IPS-NIHi11 (cell line): ENCODE measurements around the gene PGM2.
A peak's percentile ranks its signal among the peaks of the same experiment; 100 is the strongest.
"Not testable (repeated sequence)": the region's sequence is repeated elsewhere in the genome, so short reads cannot be mapped to it uniquely, and the experiment has no call there.

Source experiments
- DNase-seq: peaks from one replicate; pipeline ENCODE4 v3.0.0; 2012; ENCODE audit warnings: mixed read lengths, low spot score

PGM2 gene

DNA sequence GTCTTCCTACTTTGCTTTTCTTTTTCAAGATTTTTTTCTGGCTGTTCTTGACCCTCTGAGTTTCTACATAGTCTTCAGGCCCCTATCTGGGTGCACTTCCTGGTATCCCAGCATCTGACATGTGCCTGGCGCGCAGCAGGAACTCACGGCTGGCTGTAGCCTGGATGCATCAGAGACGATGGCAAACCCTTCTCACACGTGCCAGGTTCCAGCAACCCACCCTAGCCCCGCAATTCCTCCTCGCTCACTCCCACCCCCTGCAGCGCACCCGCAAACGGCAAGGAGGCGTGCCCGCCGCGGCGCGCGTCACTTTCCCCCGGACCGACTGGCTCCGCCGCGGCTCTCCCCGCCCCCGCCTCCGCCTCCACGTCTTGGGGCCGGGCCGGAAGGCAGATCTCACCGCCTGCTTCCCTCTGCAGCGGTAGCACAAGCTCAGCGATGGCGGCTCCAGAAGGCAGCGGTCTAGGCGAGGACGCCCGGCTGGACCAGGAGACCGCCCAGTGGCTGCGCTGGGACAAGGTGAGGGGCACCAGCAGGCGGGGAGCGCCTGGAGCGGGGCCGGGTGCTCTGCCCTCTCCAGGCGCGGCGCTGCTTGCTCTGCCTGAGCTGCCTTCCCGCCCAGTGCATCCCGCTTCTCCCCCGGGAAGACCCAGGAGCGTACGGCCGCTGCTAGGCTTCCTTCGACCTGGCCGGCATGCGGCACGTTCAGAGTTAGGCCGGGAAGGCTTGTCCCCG is at the start of gene PGM2:
TSS of gene PGM2 (plus strand) at position 392 of the 735 bp plus-strand sequence. CDS start at position 439, 47 bp downstream.
- peak; percentile 93 for DNase-seq

DNA sequence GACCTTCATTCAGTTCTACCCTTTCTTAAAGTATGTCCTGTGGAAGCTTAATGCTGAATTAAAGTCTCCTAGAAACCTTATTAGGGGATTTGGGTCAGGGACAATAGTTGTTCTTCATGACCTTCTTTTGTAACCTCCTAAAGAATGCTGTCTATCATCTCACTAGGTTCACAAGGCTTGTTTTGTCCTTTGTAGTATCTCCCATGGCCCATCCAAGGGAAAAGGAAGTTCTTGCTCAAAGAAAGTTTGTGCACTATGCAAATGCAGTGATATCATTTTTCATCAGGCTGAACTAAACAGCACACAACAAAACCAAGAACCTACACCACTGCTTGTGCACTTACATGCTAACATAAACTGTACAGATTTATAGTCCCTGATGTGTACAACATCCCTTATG is 46.6 kb upstream of the PGM2 start:
- no peak for DNase-seq

DNA sequence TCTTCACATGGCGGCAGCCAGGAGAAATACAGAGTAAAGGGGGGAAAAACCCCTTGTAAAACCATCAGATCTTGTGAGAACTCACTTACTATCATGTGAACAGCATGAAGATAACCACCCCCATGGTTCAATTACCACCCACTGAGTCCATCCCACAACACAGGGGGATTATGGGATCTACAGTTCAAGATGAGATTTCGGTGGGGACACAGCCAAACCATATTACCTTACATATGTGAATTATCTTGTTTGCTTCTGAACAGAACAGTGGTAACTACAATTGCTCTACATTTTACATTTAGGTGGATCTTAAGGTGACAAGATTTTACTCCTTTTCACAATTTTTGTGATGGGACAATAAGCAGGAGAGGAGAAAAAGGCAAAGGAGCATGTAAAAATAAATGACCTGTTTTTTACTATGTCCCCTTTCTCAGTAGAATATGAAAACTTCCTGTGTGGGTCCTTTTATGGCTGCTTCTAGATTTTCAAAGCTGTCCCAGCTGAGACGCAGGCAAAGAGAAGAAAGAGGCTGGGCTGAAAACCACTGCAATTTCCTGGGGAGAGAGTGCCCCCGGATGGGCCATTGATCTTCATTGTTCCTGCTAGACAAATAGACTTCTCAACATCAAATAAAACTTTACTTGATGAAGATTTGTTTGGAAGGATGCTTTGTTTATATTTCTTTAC is 45.9 kb upstream of the PGM2 start:
- no peak for DNase-seq

DNA sequence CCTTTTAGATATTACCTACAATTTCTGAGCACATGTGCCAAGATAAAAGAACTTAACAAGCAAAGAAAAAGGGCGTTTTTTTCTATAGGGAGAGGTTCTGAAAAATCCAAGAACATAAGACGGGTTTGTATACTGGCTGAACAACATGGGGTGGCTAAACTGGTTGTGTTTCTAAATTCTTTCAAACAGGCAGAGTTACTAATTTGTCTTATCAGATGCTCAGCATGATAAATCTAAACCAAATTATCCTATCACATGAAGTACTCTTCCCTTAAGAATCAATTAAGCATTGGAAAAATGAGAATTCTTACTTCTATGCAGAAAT is 45.4 kb upstream of the PGM2 start:
- no peak for DNase-seq

DNA sequence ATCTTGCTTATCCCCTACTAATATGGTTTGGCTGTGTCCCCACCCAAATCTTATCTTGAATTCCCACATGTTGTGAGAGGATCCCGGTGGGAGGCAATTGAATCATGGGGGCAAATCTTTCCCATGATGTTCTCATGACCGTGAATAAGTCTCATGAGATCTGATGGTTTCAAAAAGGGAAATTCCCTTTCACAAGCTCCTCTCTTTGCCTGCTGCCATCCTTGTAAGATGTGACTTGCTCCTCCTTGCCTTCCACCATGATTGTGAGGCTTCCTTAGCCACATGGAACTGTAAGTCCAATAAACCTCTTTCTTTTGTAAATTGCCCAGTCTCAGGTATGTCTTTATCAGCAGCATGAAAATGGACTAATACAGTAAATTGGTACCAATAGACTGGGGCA is 40.2 kb upstream of the PGM2 start:
- DNase-seq, result not testable (repeated sequence)

DNA sequence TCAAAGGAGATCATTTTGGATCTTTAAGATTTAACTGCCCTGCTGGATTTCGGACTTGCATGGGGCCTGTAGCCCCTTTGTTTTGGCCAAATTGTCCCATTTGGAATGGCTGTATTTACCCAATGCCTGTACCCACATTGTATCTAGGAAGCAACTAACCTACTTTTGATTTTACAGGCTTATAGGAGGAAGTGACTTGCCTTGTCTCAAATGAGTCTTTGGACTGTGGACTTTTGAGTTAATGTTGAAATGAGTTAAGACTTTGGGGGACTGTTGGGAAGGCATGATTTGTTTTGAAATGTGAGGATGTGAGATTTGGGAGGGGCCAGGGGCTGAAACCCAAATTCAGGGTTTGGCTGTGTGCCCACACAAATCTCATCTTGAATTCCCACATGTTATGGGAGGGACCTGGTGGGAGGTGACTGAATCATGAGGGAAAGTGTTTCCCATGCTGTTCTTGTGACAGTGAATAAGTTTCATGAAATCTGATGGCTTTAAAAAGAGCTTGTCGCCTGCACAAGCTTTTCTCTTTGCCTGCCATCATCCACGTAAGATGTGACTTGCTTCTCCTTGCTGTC is 38.5 kb upstream of the PGM2 start:
- not testable (repeated sequence) for DNase-seq

DNA sequence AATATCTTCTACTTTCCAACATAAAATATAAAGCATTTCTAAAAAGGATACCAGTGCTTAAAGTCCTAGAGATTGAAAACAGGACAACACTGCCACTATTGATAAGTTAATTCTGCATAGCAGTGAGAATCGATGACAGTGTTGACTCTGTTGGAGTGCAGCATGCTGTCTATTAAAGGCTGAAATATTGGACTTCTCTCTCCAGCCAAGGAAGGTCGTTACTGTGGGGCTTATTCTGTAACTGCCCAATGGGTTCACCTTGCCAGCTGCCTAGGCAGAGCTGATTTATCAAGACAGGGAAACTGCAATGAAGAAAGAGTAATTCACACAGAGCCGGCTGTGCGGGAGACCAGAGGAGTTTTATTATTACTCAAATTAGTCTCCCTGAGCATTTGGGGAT is 37.7 kb upstream of the PGM2 start:
- no peak for DNase-seq

DNA sequence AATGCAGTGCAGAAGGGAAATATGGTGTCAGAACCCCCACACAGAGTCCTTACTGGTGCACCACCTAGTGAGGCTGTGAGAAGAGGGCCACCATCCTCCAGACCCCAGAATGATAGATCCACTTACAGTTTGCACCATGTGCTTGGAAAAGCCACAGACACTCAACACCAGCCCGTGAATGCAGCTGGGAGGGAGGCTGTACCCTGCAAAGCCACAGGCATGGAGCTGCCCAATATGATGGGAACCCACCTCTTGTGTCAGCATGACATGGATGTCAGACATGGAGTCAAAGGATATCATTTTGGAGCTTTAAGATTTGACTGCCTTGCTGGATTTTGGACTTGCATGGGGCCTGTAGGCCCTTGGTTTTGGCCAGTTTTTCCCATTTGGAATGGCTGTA is 34.2 kb upstream of the PGM2 start:
- DNase-seq, result no peak

DNA sequence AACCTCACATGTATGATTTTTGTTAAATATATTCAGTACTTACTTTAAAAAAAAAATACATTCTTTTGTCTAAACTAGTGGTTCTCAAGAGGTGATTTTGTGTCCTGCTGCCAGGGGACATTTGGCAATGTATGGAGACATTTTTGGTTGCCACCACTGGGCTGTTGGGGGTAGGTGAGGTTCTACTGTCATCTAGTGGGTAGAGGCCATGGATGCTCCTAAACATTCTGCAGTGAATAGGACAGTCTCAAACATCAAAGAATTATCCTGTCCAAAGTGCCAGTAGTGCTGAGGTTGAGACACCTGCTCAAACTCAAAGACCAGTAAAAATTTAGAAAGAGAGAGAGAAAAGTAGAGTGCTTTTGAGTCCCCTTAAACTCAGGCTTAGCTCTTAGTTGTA is 32.9 kb upstream of the PGM2 start:
- DNase-seq, result no peak

DNA sequence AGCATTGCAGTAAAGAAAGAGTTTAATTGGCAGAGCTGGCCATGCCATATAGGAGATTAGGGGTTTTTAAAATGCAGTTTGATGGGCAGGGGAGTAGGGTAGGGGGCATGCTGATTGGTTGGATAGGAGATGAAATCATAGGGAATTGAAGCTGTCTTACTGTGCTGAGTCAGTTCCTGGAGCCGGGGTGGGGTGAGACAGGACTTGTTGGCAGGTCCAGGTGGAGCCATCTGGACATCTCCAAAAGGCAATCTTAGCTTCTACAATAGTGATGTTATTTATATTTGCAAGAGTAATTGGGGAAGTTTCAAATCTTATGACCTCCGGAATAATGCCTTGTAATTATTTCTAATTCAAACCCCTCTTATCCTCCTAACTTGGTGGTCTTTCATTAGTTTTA is 32.4 kb upstream of the PGM2 start:
- DNase-seq, result no peak

DNA sequence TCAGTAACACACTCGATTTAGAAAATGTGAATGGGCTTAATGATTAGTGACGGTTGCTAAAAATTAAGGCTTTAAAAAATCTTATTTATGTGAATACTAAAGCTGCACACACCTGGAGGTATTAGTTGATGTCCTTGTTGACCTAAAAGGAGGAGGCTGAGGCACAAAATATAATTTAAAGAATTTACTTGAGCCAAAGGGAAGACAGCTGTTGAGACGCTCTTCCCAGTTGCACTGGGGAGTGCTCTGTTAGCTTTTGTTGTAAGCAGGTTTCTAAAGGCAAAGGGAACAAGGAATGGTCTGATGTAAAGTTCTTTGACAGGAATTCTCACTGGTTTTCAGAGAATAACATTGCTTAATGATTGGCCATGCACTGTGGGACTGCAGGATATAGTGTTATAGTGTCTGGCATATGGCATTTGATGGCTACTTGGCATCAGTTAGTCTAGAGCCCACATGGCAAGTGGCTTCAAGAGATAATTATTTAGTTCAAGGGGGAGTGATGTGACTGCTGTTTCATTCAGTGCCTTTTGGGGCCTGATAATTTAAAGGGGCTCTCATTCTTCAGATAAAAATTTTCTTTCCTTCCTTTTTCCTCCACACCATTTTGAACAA is 30.8 kb upstream of the PGM2 start:
- DNase-seq, result no peak

DNA sequence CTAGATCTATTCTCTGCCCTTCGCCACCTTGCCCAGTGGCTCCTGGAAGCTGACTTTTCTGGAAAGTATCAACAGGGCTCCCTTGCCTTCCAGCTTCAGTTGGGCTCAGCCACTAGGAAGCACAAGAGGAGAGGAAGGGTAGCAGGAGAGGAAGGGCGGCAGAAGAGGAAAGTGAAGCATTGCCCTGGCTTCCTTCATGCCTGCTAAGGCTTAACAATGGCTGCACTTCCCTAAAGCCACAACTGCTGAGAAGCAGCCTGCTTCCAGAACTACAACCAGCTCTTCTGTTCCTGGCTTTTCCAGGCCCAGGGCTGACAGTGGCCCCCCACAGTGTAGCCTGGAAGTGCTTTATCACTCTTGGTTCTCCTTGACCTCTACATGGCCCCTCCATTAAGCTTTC is 29.1 kb upstream of the PGM2 start:
- DNase-seq, result no peak

DNA sequence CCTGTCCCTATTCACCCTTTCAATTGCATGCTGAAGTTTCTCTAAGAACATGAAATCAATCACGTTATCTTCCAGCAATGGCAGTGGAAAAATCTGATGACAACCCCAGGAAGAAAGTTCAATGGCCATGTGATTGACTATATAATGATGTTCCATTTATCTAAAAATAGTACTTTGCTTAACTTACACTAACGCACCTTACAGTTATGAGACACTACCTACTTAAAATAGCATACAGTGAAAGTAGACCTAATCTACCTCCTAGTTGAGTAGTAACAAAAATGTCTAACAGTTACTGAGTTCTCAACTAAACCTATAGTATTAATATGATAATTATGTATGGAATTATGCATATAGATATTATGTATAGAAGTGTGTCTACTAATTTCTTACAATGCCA is 28.6 kb upstream of the PGM2 start:
- no peak for DNase-seq

DNA sequence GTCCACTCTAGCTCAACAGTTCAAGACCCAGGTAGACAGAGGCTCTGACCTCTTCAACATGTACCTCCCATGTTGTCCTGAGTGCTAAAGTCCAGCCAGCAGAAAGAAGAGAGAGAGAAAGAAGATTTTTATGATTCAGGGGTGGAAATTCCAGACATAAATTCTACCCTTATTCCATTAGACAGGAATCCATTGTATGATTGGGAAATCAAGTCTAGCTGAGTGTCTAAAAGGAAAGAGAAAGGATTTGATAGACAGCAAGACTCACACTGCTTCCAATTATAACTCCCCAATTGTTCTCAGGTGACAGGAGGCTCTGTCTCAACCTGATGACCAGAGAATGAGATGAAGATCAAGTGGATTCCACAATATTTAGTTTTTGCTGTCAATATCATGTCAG is 27.9 kb upstream of the PGM2 start:
- no peak for DNase-seq

DNA sequence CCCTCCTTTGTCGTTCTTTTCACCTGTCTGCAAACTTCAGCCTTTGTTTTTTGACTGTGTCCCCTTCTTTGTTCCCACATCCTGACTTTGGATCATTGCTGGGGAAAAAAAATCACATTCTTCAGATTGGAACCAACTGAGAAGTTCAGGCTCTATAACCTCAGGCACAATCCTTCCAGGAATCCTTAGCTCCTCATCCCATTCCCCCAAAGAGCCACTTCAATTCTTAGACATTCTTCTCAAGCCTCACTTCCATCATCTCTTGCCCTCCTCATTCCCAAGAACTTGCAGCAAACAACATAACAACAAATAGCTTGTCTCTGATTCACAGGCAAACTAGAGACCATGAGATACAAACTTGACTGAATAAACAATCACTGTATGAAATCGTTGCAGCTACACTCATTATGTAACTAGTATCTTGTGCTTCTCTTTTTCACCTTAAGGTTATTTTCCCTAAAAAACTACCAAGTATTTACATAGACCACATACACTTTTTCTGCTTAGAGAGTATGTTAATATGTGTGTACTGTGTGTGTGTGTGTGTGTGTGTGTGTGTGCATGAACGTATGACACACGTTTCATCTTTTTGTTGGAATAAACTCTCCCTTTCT is 26.4 kb upstream of the PGM2 start:
- no peak for DNase-seq

DNA sequence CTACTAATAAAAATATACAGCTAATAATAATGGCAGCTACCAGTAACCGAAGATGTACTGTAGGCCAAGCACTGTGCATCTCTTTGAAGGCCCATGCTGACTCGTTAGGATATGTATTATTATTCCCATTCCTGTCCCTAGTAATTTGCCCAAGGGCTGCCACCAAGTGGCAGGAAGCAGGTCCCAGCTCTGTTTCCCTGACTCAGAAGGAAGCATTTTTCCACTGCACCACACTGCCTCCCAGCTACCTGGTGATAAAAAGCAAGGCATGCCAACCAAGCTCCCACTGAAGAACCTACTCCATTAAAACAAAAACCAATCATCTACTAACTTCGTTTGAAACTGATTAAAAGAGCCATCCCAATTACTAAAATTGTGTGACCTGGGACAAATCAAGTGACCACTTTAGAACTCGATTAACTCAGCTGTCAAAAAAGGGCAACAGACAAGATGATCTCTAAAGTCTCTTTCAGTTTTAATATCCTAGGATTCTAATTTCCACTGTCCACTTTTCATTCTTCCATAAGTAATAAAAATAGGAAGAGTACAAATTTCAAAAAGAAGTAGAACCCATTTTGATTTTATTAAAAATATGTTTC is 24.3 kb upstream of the PGM2 start:
- DNase-seq, result peak; percentile 67

DNA sequence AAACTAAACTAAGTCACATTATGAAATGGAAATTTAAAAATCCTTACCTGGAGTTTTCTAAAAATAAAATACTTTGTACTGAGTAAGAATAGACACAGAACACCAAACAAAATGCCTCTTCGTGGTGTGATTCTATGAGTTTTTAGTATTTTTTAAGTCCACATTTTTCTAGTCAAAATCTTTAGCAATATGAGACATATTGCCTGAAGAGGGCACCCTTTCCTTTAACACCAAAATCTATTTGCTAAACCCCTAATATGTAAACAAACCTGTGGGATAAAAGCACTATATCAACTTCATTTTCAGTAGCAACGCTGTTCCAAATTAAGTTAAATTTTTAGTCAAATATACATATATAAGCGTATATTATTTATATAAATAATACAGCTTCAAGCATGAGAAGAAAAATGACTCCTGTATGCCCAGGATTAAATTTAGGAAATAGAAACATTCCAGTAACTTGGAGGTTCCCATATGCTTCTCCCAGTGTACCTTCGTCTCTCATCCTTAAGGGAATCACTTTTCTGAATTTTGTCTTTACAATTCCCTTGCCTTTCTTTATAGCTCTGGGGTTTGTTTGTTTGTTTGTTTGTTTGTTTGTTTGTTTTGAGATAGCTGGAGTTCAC is 23.0 kb upstream of the PGM2 start:
- DNase-seq, result peak; percentile 19

DNA sequence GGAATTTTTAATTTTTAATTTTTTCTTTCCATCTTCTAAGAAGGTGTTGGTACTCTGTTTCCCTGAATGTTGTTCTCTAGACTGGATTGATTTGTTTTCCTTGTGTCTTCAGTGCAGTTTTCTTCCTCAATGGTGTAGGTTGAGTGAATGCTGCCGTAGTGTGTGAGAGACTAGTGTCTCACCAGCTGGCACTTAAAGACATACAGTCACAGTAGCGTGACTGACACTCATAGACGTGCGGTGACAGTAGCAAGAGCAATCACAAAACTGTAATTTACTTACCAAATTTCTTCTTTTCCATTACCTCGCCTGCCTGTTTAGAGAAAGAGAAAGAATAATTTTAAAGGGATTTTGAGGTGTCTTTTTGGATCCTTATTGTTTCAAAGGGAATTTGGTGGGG is 21.4 kb upstream of the PGM2 start:
- no peak for DNase-seq

DNA sequence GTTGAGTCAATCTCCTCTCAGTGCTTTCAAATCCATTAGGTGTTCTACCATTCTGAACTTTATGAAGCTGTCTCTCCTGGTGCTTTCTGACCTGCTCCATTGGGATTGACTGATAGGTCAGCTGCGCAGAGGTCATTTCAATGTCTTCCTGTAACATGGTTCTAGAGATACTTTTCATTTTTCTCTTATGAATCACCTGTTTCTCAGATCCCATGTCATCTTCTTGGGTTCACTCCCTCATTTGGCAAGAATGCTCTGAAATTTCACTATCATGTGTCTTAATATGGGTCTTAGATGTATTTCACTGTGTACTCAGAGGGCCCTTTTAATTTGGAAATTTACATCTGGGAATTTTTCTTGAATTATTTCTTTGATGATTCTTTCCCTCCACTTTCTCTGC is 13.8 kb upstream of the PGM2 start:
- DNase-seq, result no peak

DNA sequence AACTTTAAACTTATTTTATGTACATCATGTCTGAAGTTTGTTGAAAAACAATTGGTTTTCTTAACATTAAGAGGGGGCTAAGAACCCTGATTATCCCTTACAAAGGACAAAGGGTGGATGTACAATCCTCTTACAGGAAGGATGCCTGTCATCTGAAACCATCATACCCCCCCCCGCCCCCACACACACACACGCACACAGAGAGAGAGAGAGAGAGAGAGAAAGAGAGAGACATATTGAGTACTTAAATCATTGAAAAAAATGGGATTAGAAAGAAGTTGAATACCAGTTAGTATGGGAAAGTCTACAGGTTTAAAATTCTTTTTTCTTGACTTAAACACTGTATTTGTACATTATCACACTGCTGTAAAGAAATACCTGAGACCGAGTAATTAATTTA is 10.9 kb upstream of the PGM2 start:
- no peak for DNase-seq

DNA sequence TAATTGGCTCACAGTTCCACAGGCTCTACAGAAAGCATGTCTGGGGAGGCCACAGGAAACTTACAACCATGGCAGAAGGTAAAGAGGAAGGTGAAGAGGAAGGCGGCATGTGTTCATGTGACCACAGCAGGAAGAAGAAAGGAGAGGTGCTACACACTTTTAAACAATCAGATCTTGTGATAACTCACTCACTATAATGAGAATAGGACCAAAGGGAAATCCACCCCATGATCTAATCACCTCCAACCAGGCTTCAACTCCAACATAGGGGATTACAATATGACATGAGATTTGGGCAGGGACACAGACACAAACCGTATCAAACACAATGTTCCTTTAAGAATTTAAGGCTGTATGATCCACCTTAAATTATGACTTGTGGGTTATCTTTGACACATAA is 10.5 kb upstream of the PGM2 start:
- no peak for DNase-seq

DNA sequence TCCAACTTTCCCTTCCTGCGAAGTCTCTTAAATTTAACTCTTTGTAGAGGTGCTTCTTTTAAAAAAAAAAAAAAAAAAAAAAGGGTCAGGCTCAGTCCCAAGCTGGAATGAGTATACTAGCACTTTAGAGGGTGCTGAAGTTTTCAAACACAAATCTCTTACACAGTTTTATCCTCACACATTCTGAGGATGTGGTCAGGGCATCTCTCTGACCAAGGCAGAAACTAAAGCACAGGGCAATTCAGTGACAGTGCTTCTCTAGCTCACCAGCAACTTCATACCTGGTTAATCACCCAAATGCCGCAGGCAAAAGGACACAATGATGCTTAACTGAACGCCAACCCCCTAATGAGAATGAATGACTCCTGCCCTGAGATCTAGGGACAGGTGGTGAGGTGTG is 9.8 kb upstream of the PGM2 start:
- DNase-seq, result no peak
